PC-3 (cell line): ENCODE measurements around the gene DDX5. TPM values are rescaled to one million over a fixed set of nuclear protein-coding genes. Genes with fewer than 3 reads are reported as not detected.

Source experiments
- ATAC-seq: fragments of 200-7000 bp; cut with Tn5 transposase; 2 replicates; pipeline ENCODE4 v1.9.1; 2020; ENCODE audit warnings: mild to moderate bottlenecking, moderate library complexity
- BruUV-seq: library from RNA; stranded (reverse); fragments of 400-500 nt; replicated peaks from 2 replicates; lab custom pipeline; 2021; lab: Mats Ljungman, UMichigan
- CTCF ChIA-PET: fragments of 300-600 bp; sonication (Branson Sonifier 250); formaldehyde crosslinking; loops from one replicate; lab custom pipeline; 2022; ENCODE audit warnings: antibody characterized with exemption; lab: Charles Lee
- POLR2A ChIA-PET: fragments of 300-600 bp; sonication (Branson Sonifier 250); formaldehyde crosslinking; loops from one replicate; lab custom pipeline; 2022; ENCODE audit warnings: antibody characterized with exemption; ENCODE audit not compliant: unreplicated experiment; lab: Charles Lee
- DNase-seq: peaks from one replicate; pipeline ENCODE4 v3.0.0-alpha.2; 2015
- H2AFZ ChIP-seq: fragments of 300-600 bp; sonication (generic); 2 replicates; pipeline ENCODE4 v1.6.0; 2016; ENCODE audit warnings: antibody characterized with exemption, low read length
- H3F3A ChIP-seq: fragments of 300-600 bp; sonication (generic); one replicate; pipeline ENCODE4 v1.6.0; 2017; ENCODE audit warnings: antibody characterized with exemption, low read length, control low read depth, mild to moderate bottlenecking; ENCODE audit not compliant: unreplicated experiment
- H3K27ac ChIP-seq: fragments of 300-600 bp; sonication (generic); 2 replicates; pipeline ENCODE4 v1.5.1; 2016; ENCODE audit warnings: mild to moderate bottlenecking, low read length
- H3K27me3 ChIP-seq: fragments of 300-600 bp; sonication (generic); 2 replicates; pipeline ENCODE4 v1.6.1; 2016; ENCODE audit warnings: low read length, mixed read lengths
- H3K36me3 ChIP-seq: fragments of 300-600 bp; sonication (generic); 2 replicates; pipeline ENCODE4 v1.6.1; 2016; ENCODE audit warnings: low read depth, mixed run types, low read length, mixed read lengths
- H3K4me1 ChIP-seq: fragments of 300-600 bp; sonication (generic); 2 replicates; pipeline ENCODE4 v1.5.1; 2016; ENCODE audit warnings: low read length; ENCODE audit not compliant: insufficient read depth
- H3K4me2 ChIP-seq: fragments of 300-600 bp; sonication (generic); 2 replicates; pipeline ENCODE4 v1.6.0; 2016; ENCODE audit warnings: low read length
- H3K4me3 ChIP-seq: fragments of 300-600 bp; sonication (generic); 2 replicates; pipeline ENCODE4 v1.5.1; 2016; ENCODE audit warnings: mild to moderate bottlenecking, low read length, mixed read lengths
- H3K79me2 ChIP-seq: fragments of 300-600 bp; sonication (generic); 2 replicates; pipeline ENCODE4 v1.6.1; 2017; ENCODE audit warnings: low read length, mixed read lengths
- H3K9ac ChIP-seq: fragments of 300-600 bp; sonication (generic); 2 replicates; pipeline ENCODE4 v1.6.0; 2016; ENCODE audit warnings: mild to moderate bottlenecking, low read length
- H3K9me2 ChIP-seq: fragments of 300-600 bp; sonication (generic); replicated peaks from 2 replicates; pipeline ENCODE4 v1.6.1; 2016; ENCODE audit warnings: mixed run types, low read length, mixed read lengths
- H3K9me3 ChIP-seq: fragments of 300-600 bp; sonication (generic); 2 replicates; pipeline ENCODE4 v1.6.1; 2016; ENCODE audit warnings: low read length, mixed read lengths
- H4K20me1 ChIP-seq: fragments of 300-600 bp; sonication (generic); 2 replicates; pipeline ENCODE4 v1.6.1; 2016; ENCODE audit warnings: low read length, mixed read lengths
- CTCF ChIP-seq: fragments of 300-600 bp; sonication (generic); conservative IDR thresholded peaks from 2 replicates; pipeline ENCODE4 v1.5.1; 2017; ENCODE audit warnings: antibody characterized with exemption, low read depth, mild to moderate bottlenecking, low read length
- EZH2 ChIP-seq: fragments of 300-600 bp; sonication (generic); IDR thresholded peaks from one replicate; pipeline ENCODE4 v1.6.1; 2017; ENCODE audit warnings: antibody characterized with exemption, mild to moderate bottlenecking, low read length; ENCODE audit not compliant: unreplicated experiment
- EZH2phosphoT487 ChIP-seq: fragments of 300-600 bp; sonication (generic); IDR thresholded peaks from 2 replicates; pipeline ENCODE4 v1.6.1; 2018; ENCODE audit warnings: mild to moderate bottlenecking, antibody characterized with exemption, low read length, borderline replicate concordance
- intact Hi-C: fragments of 100-400 bp; cut with micrococcal nuclease; formaldehyde crosslinking; loops from 2 replicates; pipeline ENCODE4 v1.9.0; 2023
- total RNA-seq: library from RNA; depleted of rRNA; stranded (reverse); fragments of >200 nt; gene quantifications from 2 replicates; pipeline ENCODE4 v1.2.3, GENCODE V29; 2014

DDX5 gene
- total RNA-seq, 1 experiment from 2014 or later, result 450 TPM

- Histone ChIP-seq H4K20me1 (no peaks in the 10 kb centered on the region), H3K9ac (no peak overlapping the region), H3K9me3 (no peaks in the 10 kb centered on the region), H3K4me2 (peak overlapping the region; percentile 8; the same call in 1 of the 2 replicates), H2AFZ (no peak overlapping the region), H3K36me3 (no peaks in the 10 kb centered on the region), H3K4me3 (no peak overlapping the region), H3K27me3 (no peaks in the 10 kb centered on the region), H3K27ac (peak overlapping the region; percentile 44), H3F3A (no peaks in the 10 kb centered on the region), H3K9me2 (no peaks in the 10 kb centered on the region), H3K79me2 (no peaks in the 10 kb centered on the region), H3K4me1 (peaks cover 13% of the 10 kb centered on the region)
- POLR2A ChIA-PET, result no interaction called here
- intact Hi-C loops, result no loop called here
- no TSS peak for BruUV-seq
- CTCF ChIA-PET, result no interaction called here
- ATAC-seq (peak; percentile 91), DNase-seq (peak; percentile 88)
- TF ChIP-seq EZH2 (no peak), EZH2phosphoT487 (no peak), CTCF (no peak)
Measured at GRCh38 chr17:64459284-64459747, 46.8 kb downstream of the DDX5 start.

- CTCF ChIA-PET, result no interaction called here
- H3K36me3 ChIP-seq, result no peaks in the 10 kb centered on the region
Measured at GRCh38 chr17:64458756-64459155, 47.3 kb downstream of the DDX5 start.

More at GRCh38 chr17:64458756-64459155, 47.3 kb downstream of the DDX5 start:
- H3K27me3 ChIP-seq, result no peaks in the 10 kb centered on the region
- no peaks in the 10 kb centered on the region for H3K9me3 ChIP-seq
- no peak overlapping the region for H2AFZ ChIP-seq
- BruUV-seq, result no TSS peak
- H3K4me3 ChIP-seq, result no peak overlapping the region
- H3K9ac ChIP-seq, result no peak overlapping the region
- no peaks in the 10 kb centered on the region for H3F3A ChIP-seq
- H3K79me2 ChIP-seq, result no peaks in the 10 kb centered on the region
- peak overlapping the region; percentile 44 for H3K27ac ChIP-seq
- intact Hi-C loops, result no loop called here
- H3K9me2 ChIP-seq, result no peaks in the 10 kb centered on the region
- TF ChIP-seq CTCF, result no peak
- no peak for TF ChIP-seq EZH2
- no peak for TF ChIP-seq EZH2phosphoT487
- ATAC-seq (no peak), DNase-seq (no peak)
- H3K4me2 ChIP-seq, result peak overlapping the region; percentile 8; the same call in 1 of the 2 replicates
- H3K4me1 ChIP-seq, result peaks cover 13% of the 10 kb centered on the region
- POLR2A ChIA-PET, result no interaction called here
- no peaks in the 10 kb centered on the region for H4K20me1 ChIP-seq
